LNCaP clone FGC (cell line): Measurements from ENCODE around the gene FGGY.

Experiments
- DNase-seq: peaks from one replicate; pipeline ENCODE4 v3.0.0-alpha.2; 2011; ENCODE audit warnings: low read depth
- H3K4me3 ChIP-seq: 2 replicates; pipeline ENCODE4 v1.5.1; 2011; ENCODE audit warnings: mild to moderate bottlenecking, low read depth, low read length, control low read depth
- TF ChIP-seq, protein P1 (sequence below): IDR thresholded peaks from 2 replicates; pipeline ENCODE4 v1.5.1; 2012; ENCODE audit warnings: mild to moderate bottlenecking; ENCODE audit not compliant: control insufficient read depth, insufficient read depth; ENCODE audit errors: extremely low read depth

Gene FGGY

DNA sequence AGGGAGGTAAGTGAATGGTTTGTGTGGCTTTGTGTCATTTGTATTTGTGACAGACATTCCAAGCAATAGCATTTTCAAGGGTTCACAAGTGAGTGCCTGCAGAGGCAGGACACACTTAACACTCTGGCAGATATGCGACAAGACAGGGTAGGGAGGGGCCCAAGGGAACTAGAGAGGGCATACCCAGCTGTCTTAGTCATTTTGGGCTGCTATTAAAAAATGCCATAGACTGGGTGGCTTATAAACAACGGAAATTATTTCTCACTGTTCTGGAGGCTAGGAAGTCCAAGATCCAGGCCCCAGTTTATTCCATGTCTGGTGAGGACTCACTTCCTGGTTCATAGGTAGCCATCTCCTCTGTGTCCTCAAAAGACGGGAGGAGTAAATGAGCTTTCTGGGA lies 137.4 kb downstream of the FGGY start:
- H3K4me3 ChIP-seq, result no peak overlapping the region
- TF ChIP-seq, protein P1, sequence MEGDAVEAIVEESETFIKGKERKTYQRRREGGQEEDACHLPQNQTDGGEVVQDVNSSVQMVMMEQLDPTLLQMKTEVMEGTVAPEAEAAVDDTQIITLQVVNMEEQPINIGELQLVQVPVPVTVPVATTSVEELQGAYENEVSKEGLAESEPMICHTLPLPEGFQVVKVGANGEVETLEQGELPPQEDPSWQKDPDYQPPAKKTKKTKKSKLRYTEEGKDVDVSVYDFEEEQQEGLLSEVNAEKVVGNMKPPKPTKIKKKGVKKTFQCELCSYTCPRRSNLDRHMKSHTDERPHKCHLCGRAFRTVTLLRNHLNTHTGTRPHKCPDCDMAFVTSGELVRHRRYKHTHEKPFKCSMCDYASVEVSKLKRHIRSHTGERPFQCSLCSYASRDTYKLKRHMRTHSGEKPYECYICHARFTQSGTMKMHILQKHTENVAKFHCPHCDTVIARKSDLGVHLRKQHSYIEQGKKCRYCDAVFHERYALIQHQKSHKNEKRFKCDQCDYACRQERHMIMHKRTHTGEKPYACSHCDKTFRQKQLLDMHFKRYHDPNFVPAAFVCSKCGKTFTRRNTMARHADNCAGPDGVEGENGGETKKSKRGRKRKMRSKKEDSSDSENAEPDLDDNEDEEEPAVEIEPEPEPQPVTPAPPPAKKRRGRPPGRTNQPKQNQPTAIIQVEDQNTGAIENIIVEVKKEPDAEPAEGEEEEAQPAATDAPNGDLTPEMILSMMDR, result no peak
- no peak for DNase-seq

DNA sequence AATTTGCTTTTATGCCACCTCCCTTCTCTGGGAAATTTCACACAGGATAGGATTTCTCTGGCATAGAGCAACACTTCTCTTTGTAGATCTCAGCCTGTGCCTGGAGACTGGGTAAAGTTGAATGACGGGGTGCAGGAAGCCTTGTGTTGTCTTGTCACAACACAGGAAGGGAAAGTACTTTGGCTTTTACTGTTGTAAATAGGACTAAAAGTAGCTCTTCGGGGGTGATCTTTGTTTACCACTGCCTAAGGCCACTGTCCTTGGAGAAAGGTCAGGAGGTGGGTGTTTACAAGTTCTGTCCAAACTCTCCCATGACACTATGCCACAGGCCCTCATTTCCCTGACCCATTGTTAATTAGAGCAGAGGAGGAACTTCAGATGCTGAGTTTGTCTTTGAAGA lies 139.7 kb downstream of the FGGY start:
- no peak for DNase-seq
- TF ChIP-seq, protein P1, result no peak
- no peak overlapping the region for H3K4me3 ChIP-seq

DNA sequence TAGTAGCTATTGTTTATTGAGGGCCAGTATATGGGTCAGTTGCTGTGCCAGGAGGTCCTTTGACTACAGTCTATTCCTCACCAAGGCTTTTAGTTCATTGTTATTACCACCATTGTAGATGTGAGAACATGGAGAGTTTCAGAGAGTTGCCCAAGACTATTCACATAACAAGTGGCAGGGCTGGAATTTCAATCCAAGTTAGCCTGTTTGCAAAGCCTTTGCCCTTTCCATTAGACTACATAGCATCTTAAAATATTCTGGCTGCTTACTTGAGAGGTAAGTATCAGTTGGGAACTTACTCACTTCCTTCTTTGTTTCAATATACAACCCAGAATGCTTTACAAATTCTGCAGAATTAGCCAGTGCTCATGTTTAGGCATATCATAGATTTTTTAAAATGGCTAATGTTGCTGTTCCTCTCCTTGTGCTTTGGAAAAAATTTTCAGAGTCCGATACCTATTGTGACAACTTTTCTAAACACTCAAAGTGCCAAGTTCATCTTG lies 141.2 kb downstream of the FGGY start:
- no peak for DNase-seq
- TF ChIP-seq, protein P1, result no peak

DNA sequence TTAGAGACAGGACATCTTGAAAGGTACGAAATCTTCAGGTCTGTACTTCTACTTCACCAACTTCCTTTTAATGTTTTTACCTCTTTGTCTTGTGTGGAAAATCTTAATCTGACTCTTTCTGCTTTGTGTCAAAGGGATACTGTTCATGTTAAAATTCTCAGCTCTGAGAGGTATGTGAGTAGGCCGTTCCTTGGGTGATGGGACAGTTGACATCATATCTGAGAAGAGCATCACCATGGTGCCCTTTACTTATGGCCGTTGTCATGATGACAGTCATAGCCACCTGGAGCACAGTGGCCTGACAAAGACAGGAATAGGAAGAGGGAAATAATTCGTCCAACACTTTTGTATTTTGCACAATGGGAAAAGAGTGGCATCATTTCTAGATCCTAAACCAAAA lies 145.6 kb downstream of the FGGY start:
- DNase-seq, result no peak
- H3K4me3 ChIP-seq, result no peak overlapping the region
- TF ChIP-seq, protein P1, result no peak

More for the DNA sequence above, 141.2 kb downstream of the FGGY start:
- no peak overlapping the region for H3K4me3 ChIP-seq

DNA sequence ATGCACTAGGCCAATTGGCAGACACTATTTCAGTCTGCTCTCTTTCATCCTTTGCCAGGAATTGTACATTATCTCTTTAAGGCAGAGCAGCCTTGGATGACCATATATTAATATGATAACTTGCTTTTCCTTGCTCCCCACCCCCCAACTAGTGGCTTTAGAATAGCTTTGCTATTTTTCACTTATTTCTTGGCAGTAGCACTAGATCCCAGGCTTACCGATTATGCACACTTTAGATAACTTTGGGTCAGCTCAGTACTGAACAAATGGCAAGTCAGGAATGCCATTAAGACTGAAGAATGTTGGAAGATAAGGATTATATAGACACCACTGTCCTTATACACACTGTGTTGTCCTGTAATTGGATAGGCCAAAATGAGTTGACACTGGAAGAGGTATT lies 146.4 kb downstream of the FGGY start:
- H3K4me3 ChIP-seq, result no peak overlapping the region
- DNase-seq, result no peak
- TF ChIP-seq, protein P1, result no peak

DNA sequence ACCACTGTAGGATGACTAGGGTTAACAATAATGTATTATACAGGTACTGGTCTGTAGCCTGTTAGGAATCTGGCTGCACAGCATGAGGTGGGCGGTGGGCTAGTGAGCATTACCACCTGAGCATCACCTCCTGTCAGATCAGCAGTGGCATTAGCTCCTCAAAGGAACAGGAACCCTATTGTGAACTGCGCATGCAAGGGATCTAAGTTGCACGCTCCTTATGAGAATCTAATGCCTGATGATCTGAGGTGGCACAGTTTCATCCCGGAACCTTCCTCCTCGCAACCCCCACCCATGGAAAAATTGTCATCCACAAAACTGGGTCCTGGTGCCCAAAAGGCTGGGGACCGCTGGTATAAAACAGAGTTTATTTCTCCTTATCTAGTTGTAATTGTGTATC lies 147.6 kb downstream of the FGGY start:
- DNase-seq, result no peak
- no peak overlapping the region for H3K4me3 ChIP-seq
- TF ChIP-seq, protein P1, result no peak

DNA sequence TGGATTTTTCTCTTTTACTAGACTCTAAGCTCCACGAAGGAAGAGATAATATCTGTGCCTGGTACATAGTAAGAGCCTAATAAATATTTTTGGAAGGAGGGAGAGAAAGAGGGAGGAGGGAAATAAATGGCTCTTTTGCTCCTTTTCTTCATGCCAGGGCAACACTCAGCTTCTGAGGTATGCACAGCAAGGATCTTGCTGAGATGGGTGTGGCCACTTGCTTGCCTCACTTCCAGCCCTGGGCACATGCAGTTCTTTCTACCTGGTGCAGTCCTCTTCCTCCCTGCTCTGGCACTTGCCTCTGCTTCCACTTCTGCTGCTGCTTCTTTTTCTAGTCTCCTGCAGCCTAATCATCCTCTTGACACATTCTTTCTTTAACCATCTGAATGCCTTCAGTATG lies 148.1 kb downstream of the FGGY start:
- DNase-seq, result no peak
- TF ChIP-seq, protein P1, result no peak
- no peak overlapping the region for H3K4me3 ChIP-seq
